Psoas muscle (tissue), 8 donors: Measurements from ENCODE around the gene PCBP2. TPM values are rescaled to one million over a fixed set of nuclear protein-coding genes. Genes with fewer than 3 reads are reported as not detected.

ENCODE experiments used
- ATAC-seq, 4 donors: fragments of 200-7000 bp; cut with Tn5 transposase; one replicate each; pipeline ENCODE4 v1.9.1; 2020; ENCODE audit warnings: moderate library complexity in 3 of 4, mild to moderate bottlenecking in 2 of 4
- DNase-seq, 2 donors: peaks; one replicate each; pipeline ENCODE4 v3.0.0-alpha.2; 2020
- H3K27ac ChIP-seq: fragments of 200-600 bp; one replicate; pipeline ENCODE4 v1.8.0; 2022
- H3K27me3 ChIP-seq, 3 donors: fragments of 200-600 bp in 1 of 3; one replicate each; pipeline versions ENCODE4 v1.6.1 to v1.8.0; 2013 to 2022; ENCODE audit warnings: low read length in 2 of 3, mild to moderate bottlenecking in 2 of 3, moderate library complexity in 1 of 3; ENCODE audit not compliant: insufficient read depth in 3 of 3
- H3K36me3 ChIP-seq, 2 donors: fragments of 200-600 bp in 1 of 2; one replicate each; pipeline versions ENCODE4 v1.6.1 to v1.8.0; 2013 to 2022; ENCODE audit warnings: low read depth in 1 of 2, mild to moderate bottlenecking in 1 of 2, moderate library complexity in 1 of 2; ENCODE audit not compliant: insufficient read depth in 1 of 2
- H3K4me1 ChIP-seq: fragments of 200-600 bp; one replicate; pipeline ENCODE4 v1.8.0; 2022
- H3K4me3 ChIP-seq: fragments of 200-600 bp; one replicate; pipeline ENCODE4 v1.8.0; 2022; ENCODE audit warnings: mild to moderate bottlenecking
- H3K9me3 ChIP-seq: fragments of 200-600 bp; one replicate; pipeline ENCODE4 v1.8.0; 2022
- WGBS, 3 donors: extraction: QIAGEN DNeasy Blood & Tissue Kit; methylation state at CpG; one replicate each; pipeline versions ENCODE4 v1.1.6 to v1.1.7; 2013; 5-methylcytosine and 5-hydroxymethylcytosine counted together
- intact Hi-C, 2 donors: fragments of 100-400 bp; cut with DNase I; formaldehyde crosslinking; loops; one replicate each; pipeline versions ENCODE4 v1.11.0 to v1.14.2; 2022
- polyA plus RNA-seq, 3 donors: library from polyadenylated mRNA; stranded (reverse); fragments of 200-250 nt; gene quantifications; one replicate each; pipeline ENCODE4 v1.2.3, GENCODE V29; 2013
- total RNA-seq, 4 donors: library from RNA; stranded (reverse); fragmentation: NEBNext Ultra II Directional in 2 of 4; extraction: Animal tissue kit (Norgen Biotek cat#: 25700) in 2 of 4; gene quantifications; one replicate each; pipeline versions ENCODE4 v1.2.1 to v1.2.4, GENCODE V29; 2021 to 2023
- TF ChIP-seq, protein P1 (sequence below): fragments of 200-600 bp; IDR thresholded peaks from one replicate; pipeline ENCODE4 v1.8.0; 2022; ENCODE audit warnings: antibody characterized with exemption
- donor health status: healthy with polysubstance abuse.
- donor health status: DM: no; HTN: no; CAD: no; lungs with moderate emphysema.
- donor health status: Bipolar disorder and iron deficiency.
- donor health status: healthy.
- donor health status: DM: yes; HTN: yes; CAD: no.
- donor health status: DM: no; HTN: no; CAD: no.
- donor health status: DM: no; HTN: no; CAD: no.
- donor health status: DM: yes; HTN: yes; CAD: no.

The PCBP2 gene
- total and polyA plus RNA-seq, 7 donors: 254 to 507 (median 412) TPM

DNA sequence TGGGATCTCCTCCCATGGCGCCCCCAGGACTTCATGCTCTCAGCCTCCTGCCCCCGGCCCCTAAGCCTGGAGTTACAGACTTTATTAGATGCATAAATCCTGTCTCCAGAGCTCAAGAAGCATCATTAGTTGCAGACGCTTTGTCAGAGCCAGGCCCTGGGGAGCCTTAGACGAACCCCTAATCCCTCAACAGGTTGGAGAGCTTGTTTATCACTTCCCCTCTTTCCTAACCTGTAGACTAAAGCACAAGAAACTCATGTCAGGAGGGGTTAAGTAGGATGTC lies 55.6 kb downstream of the PCBP2 start:
- WGBS, 3 donors: 76 to 81% (median 81%) methylated on average over 4 of the region's 4 CpGs

DNA sequence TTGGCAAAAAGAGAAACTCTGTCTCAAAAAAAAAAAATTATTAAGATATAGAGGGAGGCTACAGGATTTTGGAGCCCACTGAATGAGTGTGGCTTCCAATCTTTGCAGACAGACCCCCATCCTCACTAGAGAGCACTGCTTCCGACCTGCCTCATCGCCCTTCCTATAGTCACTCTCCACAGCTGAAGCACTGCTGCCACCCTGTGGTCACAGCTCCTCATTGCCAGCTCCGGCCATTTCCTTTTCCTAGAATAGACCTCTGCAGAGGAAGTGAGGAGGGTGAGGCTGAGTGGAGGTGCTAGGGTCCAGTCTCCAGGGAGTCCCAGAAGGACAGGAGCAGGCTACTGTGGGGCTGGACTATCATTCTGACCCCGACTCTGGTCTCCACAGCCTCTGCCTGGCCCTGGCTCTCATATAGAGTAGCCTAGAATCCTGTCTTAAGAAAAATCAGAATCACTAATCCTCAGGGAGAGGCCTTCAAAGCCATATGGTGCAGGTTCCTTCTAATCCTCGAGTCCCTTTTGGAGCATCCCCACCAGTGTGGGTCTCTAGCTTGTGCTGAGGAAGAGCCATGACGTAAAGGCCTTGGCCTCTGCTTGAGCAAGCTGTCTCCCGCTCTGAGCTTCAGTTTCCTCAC lies 56.8 kb downstream of the PCBP2 start:
- 28 to 34% (median 30%) methylated on average over 7 of the region's 7 CpGs for WGBS, 3 donors
- intact Hi-C loops: loop anchor here (2.0 to 5.0 kb wide), 2 partner anchors 156 kb away; no protein-coding TSS in a partner anchor
- ATAC-seq (peak; percentile 81 to 90 (median 88)), DNase-seq (peak; percentile 81 to 90)
- TF ChIP-seq, protein P1, sequence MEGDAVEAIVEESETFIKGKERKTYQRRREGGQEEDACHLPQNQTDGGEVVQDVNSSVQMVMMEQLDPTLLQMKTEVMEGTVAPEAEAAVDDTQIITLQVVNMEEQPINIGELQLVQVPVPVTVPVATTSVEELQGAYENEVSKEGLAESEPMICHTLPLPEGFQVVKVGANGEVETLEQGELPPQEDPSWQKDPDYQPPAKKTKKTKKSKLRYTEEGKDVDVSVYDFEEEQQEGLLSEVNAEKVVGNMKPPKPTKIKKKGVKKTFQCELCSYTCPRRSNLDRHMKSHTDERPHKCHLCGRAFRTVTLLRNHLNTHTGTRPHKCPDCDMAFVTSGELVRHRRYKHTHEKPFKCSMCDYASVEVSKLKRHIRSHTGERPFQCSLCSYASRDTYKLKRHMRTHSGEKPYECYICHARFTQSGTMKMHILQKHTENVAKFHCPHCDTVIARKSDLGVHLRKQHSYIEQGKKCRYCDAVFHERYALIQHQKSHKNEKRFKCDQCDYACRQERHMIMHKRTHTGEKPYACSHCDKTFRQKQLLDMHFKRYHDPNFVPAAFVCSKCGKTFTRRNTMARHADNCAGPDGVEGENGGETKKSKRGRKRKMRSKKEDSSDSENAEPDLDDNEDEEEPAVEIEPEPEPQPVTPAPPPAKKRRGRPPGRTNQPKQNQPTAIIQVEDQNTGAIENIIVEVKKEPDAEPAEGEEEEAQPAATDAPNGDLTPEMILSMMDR: peak; percentile 86
- H3K4me3 ChIP-seq: no peak overlapping the region
- no peaks in the 10 kb centered on the region for H3K27me3 ChIP-seq
- H3K4me1 ChIP-seq: peaks cover 15% of the 10 kb centered on the region
- H3K27ac ChIP-seq: peak overlapping the region; percentile 14
- no peaks in the 10 kb centered on the region for H3K9me3 ChIP-seq
- peaks cover 0 to 67% of the 10 kb centered on the region in 2 donors for H3K36me3 ChIP-seq

More for the DNA sequence above, 55.6 kb downstream of the PCBP2 start:
- no peak for DNase-seq
- Histone ChIP-seq H3K27ac (no peak overlapping the region), H3K27me3 (no peaks in the 10 kb centered on the region), H3K36me3 (peaks cover 0 to 63% of the 10 kb centered on the region in 2 donors), H3K4me3 (no peak overlapping the region), H3K4me1 (peaks cover 15% of the 10 kb centered on the region), H3K9me3 (no peaks in the 10 kb centered on the region)
- TF ChIP-seq, protein P1: no peak
- intact Hi-C loops: loop anchor here in 1 of 2 donors (5.0 kb wide), 1 partner anchor 155 kb away; no protein-coding TSS in a partner anchor
- ATAC-seq: no peak

DNA sequence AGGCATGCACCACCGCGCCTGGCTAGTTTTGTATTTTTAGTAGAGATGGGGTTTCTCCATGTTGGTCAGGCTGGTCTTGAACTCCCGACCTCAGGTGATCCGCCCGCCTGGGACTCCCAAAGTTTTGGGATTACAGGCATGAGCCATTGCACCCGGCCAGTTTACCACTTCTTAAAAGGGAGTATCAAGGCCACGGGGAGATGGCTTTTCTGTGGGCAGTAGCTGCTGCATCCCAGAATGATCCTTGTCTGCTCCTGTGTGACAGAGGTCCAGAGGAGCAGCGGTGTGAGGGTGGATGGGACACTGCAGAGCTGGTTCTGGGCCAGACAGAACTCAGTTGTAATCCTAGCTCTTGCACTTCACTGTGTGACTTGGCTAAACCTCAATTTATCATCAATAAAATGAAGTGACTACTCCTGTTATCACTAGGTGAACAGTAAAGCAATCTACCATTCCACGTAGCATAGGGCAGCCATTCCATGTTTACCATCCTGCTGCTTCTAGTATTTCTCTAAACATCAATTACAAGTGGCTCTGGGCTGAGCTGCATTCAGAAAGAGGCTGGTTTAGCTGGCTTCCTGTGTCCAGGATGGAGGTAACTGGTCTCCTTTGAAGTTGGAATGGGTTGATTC lies 58.4 kb downstream of the PCBP2 start:
- intact Hi-C loops: no loop called here
- Histone ChIP-seq H3K27ac (no peak overlapping the region), H3K36me3 (peaks cover 5 to 75% of the 10 kb centered on the region in 2 donors), H3K4me3 (no peak overlapping the region), H3K27me3 (no peaks in the 10 kb centered on the region), H3K4me1 (peaks cover 9% of the 10 kb centered on the region), H3K9me3 (no peaks in the 10 kb centered on the region)
- WGBS, 3 donors: 80 to 85% (median 81%) methylated on average over 7 to 9 of the region's 9 CpGs
- DNase-seq: no peak
- TF ChIP-seq, protein P1: no peak
- ATAC-seq: no peak

DNA sequence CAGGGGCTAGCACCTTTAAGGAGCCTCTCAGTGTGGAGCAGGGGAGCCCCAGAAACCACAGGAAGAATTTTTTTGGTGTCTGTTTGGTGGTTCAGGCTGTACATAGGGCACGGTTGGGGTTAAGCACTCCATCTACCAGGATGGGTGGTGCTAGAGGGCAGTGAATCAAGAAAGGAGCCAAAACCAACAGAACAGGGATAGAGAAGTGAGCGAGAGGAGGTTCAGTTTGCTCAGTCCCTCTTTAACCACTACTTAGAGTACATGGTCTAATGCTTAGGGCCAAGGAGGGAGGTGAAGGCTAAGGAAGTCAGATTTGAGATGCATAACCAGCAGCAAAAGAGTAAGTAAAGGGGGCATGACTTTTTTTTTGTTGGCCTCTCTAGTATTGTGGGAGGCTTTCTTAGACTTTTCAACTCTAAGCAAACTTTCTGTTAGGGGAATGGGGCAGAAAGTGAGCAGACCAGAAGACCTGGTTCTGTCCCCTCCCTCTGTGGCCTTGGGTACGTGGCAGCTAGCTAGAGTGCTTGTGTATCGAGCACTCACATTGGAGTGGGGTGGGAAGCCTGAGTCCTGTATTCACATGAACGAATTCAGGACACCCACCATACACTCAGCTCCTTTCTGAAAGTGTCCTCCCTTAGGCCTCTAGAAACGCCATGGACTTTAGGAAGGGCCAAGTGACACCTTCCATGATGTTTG lies 62.0 kb downstream of the PCBP2 start:
- 86 to 93% (median 88%) methylated on average over 6 of the region's 6 CpGs for WGBS, 3 donors
- no peaks in the 10 kb centered on the region for H3K27me3 ChIP-seq
- no peaks in the 10 kb centered on the region for H3K9me3 ChIP-seq
- intact Hi-C loops: no loop called here
- TF ChIP-seq, protein P1: no peak
- ATAC-seq: no peak
- no peak overlapping the region for H3K4me3 ChIP-seq
- peaks cover 13 to 88% of the 10 kb centered on the region in 2 donors for H3K36me3 ChIP-seq
- no peak overlapping the region for H3K27ac ChIP-seq
- peaks cover under 1% of the 10 kb centered on the region for H3K4me1 ChIP-seq
- no peak for DNase-seq
